GM20000 (cell line): Measurements from ENCODE around the gene CDO1.
"Not testable (repeated sequence)": the region's sequence is repeated elsewhere in the genome, so short reads cannot be mapped to it uniquely, and the experiment has no call there.

Experiments used
- DNase-seq: peaks from one replicate; pipeline ENCODE4 v3.0.0; 2012; ENCODE audit warnings: low spot score
- CTCF ChIP-seq: IDR thresholded peaks from 2 replicates; pipeline ENCODE4 v1.5.1; 2012; ENCODE audit warnings: mild to moderate bottlenecking, control low read depth; ENCODE audit errors: extremely low read depth, missing control alignments

CDO1 gene

GRCh38 chr5:115813719-115814118 lies 2.7 kb downstream of the CDO1 start:
- no peak for DNase-seq
- no peak for TF ChIP-seq CTCF

- no peak for TF ChIP-seq CTCF
- no peak for DNase-seq
These were observed 4.1 kb downstream of the CDO1 start for GRCh38 chr5:115812372-115812771.

- TF ChIP-seq CTCF = no peak
These were observed 5.1 kb downstream of the CDO1 start for GRCh38 chr5:115811406-115811805.

GRCh38 chr5:115810761-115811160 lies 5.7 kb downstream of the CDO1 start:
- no peak for DNase-seq
- no peak for TF ChIP-seq CTCF

More at GRCh38 chr5:115811406-115811805, 5.1 kb downstream of the CDO1 start:
- no peak for DNase-seq

- TF ChIP-seq CTCF = no peak
- no peak for DNase-seq
These were observed 6.5 kb downstream of the CDO1 start for GRCh38 chr5:115809946-115810345.

GRCh38 chr5:115808066-115808465 lies 8.4 kb downstream of the CDO1 start:
- not testable (repeated sequence) for DNase-seq

- no peak for TF ChIP-seq CTCF
- DNase-seq = no peak
These were observed 8.8 kb downstream of the CDO1 start for GRCh38 chr5:115807654-115808052.

- DNase-seq = no peak
- TF ChIP-seq CTCF = no peak
These were observed 9.3 kb downstream of the CDO1 start for GRCh38 chr5:115806986-115807653.
